GM23338 (cell line): ENCODE measurements around the gene ITFG1. TPM values are rescaled to one million over a fixed set of nuclear protein-coding genes. Genes with fewer than 3 reads are reported as not detected.

Experiments used
- ATAC-seq: fragments of 200-7000 bp; cut with Tn5 transposase; 3 replicates; pipeline ENCODE4 v1.9.1; 2020
- DNase-seq: peaks from one replicate; pipeline ENCODE4 v3.0.0-alpha.2; 2015; ENCODE audit warnings: low spot score
- H2AFZ ChIP-seq: fragments of 200-600 bp; sonication (generic); 2 replicates; pipeline ENCODE4 v1.8.0; 2016; ENCODE audit warnings: antibody characterized with exemption, mild to moderate bottlenecking, moderate library complexity
- H3F3A ChIP-seq: fragments of 200-600 bp; sonication (generic); replicated peaks from 2 replicates; pipeline ENCODE4 v1.8.0; 2017; ENCODE audit warnings: antibody characterized with exemption, mixed run types, low read depth
- H3K27ac ChIP-seq: fragments of 200-600 bp; sonication (generic); 2 replicates; pipeline ENCODE4 v1.6.1; 2016; ENCODE audit warnings: low read depth
- H3K27me3 ChIP-seq: fragments of 200-600 bp; sonication (generic); 2 replicates; pipeline ENCODE4 v1.8.0; 2016; ENCODE audit warnings: mild to moderate bottlenecking, mixed run types, moderate library complexity; ENCODE audit not compliant: insufficient read depth
- H3K36me3 ChIP-seq: fragments of 200-600 bp; sonication (generic); 2 replicates; pipeline ENCODE4 v1.8.0; 2016; ENCODE audit warnings: mild to moderate bottlenecking; ENCODE audit not compliant: insufficient read depth
- H3K4me1 ChIP-seq: fragments of 200-600 bp; sonication (generic); 2 replicates; pipeline ENCODE4 v1.8.0; 2016; ENCODE audit warnings: mild to moderate bottlenecking, moderate library complexity; ENCODE audit not compliant: insufficient read depth
- H3K4me2 ChIP-seq: fragments of 200-600 bp; sonication (generic); 2 replicates; pipeline ENCODE4 v1.7.1; 2017; ENCODE audit warnings: mixed run types
- H3K4me3 ChIP-seq: fragments of 200-600 bp; sonication (generic); 2 replicates; pipeline ENCODE4 v1.6.1; 2016; ENCODE audit warnings: mixed run types
- H3K79me2 ChIP-seq: fragments of 200-600 bp; sonication (generic); replicated peaks from 2 replicates; pipeline ENCODE4 v1.8.0; 2017; ENCODE audit warnings: mild to moderate bottlenecking; ENCODE audit not compliant: insufficient read depth
- H3K9me2 ChIP-seq: fragments of 200-600 bp; sonication (generic); 2 replicates; pipeline ENCODE4 v1.8.0; 2017; ENCODE audit not compliant: insufficient read depth
- H4K20me1 ChIP-seq: fragments of 200-600 bp; sonication (generic); replicated peaks from 2 replicates; pipeline ENCODE4 v1.8.0; 2017; ENCODE audit warnings: mild to moderate bottlenecking; ENCODE audit not compliant: insufficient read depth
- H3K27ac Mint-ChIP-seq: 2 replicates; pipeline ENCODE4 v1.8.0; 2020; ENCODE audit warnings: inconsistent platforms, mild to moderate bottlenecking, moderate library complexity, mixed read lengths
- H3K27me3 Mint-ChIP-seq: 3 replicates; pipeline ENCODE4 v1.8.0; 2022; ENCODE audit warnings: low read depth, mild to moderate bottlenecking, moderate library complexity, mixed read lengths, inconsistent platforms; ENCODE audit not compliant: insufficient read depth, poor library complexity
- H3K36me3 Mint-ChIP-seq: 3 replicates; pipeline ENCODE4 v1.8.0; 2021; ENCODE audit warnings: low read depth, mild to moderate bottlenecking, inconsistent platforms, moderate library complexity, mixed read lengths
- H3K4me1 Mint-ChIP-seq: 3 replicates; pipeline ENCODE4 v1.8.0; 2020; ENCODE audit warnings: mild to moderate bottlenecking, inconsistent platforms, mixed read lengths
- H3K4me3 Mint-ChIP-seq: 3 replicates; pipeline ENCODE4 v1.8.0; 2021; ENCODE audit warnings: moderate library complexity, mild to moderate bottlenecking, inconsistent platforms, mixed read lengths
- H3K9me3 Mint-ChIP-seq: 3 replicates; pipeline ENCODE4 v1.8.0; 2020; ENCODE audit warnings: moderate library complexity, mild to moderate bottlenecking, inconsistent platforms, mixed read lengths
- CREB1 ChIP-seq: fragments of 250-450 bp; sonication (Bioruptor Pico); IDR thresholded peaks from 2 replicates; pipeline ENCODE4 v1.5.0; 2020; ENCODE audit warnings: low read depth, mild to moderate bottlenecking, moderate library complexity
- EZH2 ChIP-seq: fragments of 200-600 bp; sonication (generic); IDR thresholded peaks from one replicate; pipeline ENCODE4 v1.8.0; 2017; ENCODE audit warnings: antibody characterized with exemption, mild to moderate bottlenecking, low read depth; ENCODE audit not compliant: unreplicated experiment
- JUNB ChIP-seq: IDR thresholded peaks from one replicate; pipeline ENCODE4 v1.6.1; 2016; ENCODE audit warnings: antibody characterized with exemption; ENCODE audit not compliant: unreplicated experiment
- NANOG ChIP-seq: IDR thresholded peaks from 2 replicates; pipeline ENCODE4 v1.6.1; 2016; ENCODE audit warnings: antibody characterized with exemption, borderline replicate concordance
- POLR2AphosphoS5 ChIP-seq: IDR thresholded peaks from 2 replicates; pipeline ENCODE4 v1.6.1; 2016; ENCODE audit warnings: antibody characterized with exemption, low read depth
- STAT1 ChIP-seq: IDR thresholded peaks from one replicate; pipeline ENCODE4 v1.6.1; 2016; ENCODE audit warnings: antibody characterized with exemption; ENCODE audit not compliant: unreplicated experiment
- ZNF462 ChIP-seq: fragments of 250-450 bp; sonication (Bioruptor Pico); IDR thresholded peaks from 2 replicates; pipeline ENCODE4 v1.5.0; 2020; ENCODE audit warnings: mild to moderate bottlenecking, moderate library complexity
- polyA plus RNA-seq: library from polyadenylated mRNA; unstranded; fragments of >200 nt; fragmentation: Nextera tagmentation; extraction: Ambion mirVana; gene quantifications from 2 replicates; pipeline ENCODE4 v1.2.1, GENCODE V29; 2016
- total RNA-seq: library from RNA; depleted of rRNA; stranded (reverse); fragments of >200 nt; shearing (Covaris generic); gene quantifications from 2 replicates; pipeline ENCODE4 v1.2.3, GENCODE V29; 2014

The ITFG1 gene
- total and polyA plus RNA-seq, 2 experiments from 2014 or later, result 18.5 to 26.9 TPM

GRCh38 chr16:47460359-47460710 lies 528 bp downstream of the ITFG1 start:
- Histone ChIP-seq H3K4me3 (peak overlapping the region; percentile 93), H3K4me2 (peak overlapping the region; percentile 95), H3K9me2 (no peaks in the 10 kb centered on the region), H2AFZ (peak overlapping the region; percentile 98), H3K4me1 (peaks cover 22% of the 10 kb centered on the region), H3F3A (no peaks in the 10 kb centered on the region; the same call in 1 of the 2 replicates), H3K27ac (peak overlapping the region; percentile 94), H3K79me2 (peaks cover 37% of the 10 kb centered on the region), H4K20me1 (no peaks in the 10 kb centered on the region), H3K27me3 (no peaks in the 10 kb centered on the region), H3K36me3 (no peaks in the 10 kb centered on the region)
- DNase-seq (peak; percentile 47), ATAC-seq (peak; percentile 5; the same call in 2 of the 3 replicates)
- Mint-ChIP-seq H3K4me3 (peak overlapping the region; percentile 99), H3K9me3 (no peaks in the 10 kb centered on the region), H3K36me3 (peaks cover 6% of the 10 kb centered on the region; the same call in 2 of the 3 replicates), H3K27ac (peak overlapping the region; percentile 96), H3K27me3 (peaks cover 7% of the 10 kb centered on the region), H3K4me1 (peaks cover 23% of the 10 kb centered on the region)
- TF ChIP-seq JUNB (no peak), STAT1 (no peak), CREB1 (CRISPR knock-in tag) (no peak), NANOG (no peak), ZNF462 (no peak), POLR2AphosphoS5 (no peak)

GRCh38 chr16:47459603-47460002 lies 1.3 kb downstream of the ITFG1 start:
- no peak for DNase-seq
- H3K4me3 ChIP-seq, result peak overlapping the region; percentile 93
- TF ChIP-seq ZNF462 (no peak), EZH2 (no peak)

More at GRCh38 chr16:47459603-47460002, 1.3 kb downstream of the ITFG1 start:
- H3K27me3 ChIP-seq, result no peaks in the 10 kb centered on the region
- H3K27ac ChIP-seq, result 0 out of 2 replicates have a peak overlapping the region, but pooled peaks have one; percentile 94
- Mint-ChIP-seq H3K4me1 (peaks cover 23% of the 10 kb centered on the region), H3K27ac (no peak overlapping the region; the same call in 1 of the 2 replicates), H3K36me3 (peaks cover 8% of the 10 kb centered on the region; the same call in 2 of the 3 replicates), H3K4me3 (peak overlapping the region; percentile 99), H3K27me3 (peaks cover 7% of the 10 kb centered on the region), H3K9me3 (no peaks in the 10 kb centered on the region)
- no peaks in the 10 kb centered on the region for H3K36me3 ChIP-seq
- peaks cover 22% of the 10 kb centered on the region for H3K4me1 ChIP-seq
- no peak for ATAC-seq
- H4K20me1 ChIP-seq, result no peaks in the 10 kb centered on the region
- peak overlapping the region; percentile 95 for H3K4me2 ChIP-seq
- H3K9me2 ChIP-seq, result no peaks in the 10 kb centered on the region
- no peak overlapping the region for H2AFZ ChIP-seq
- H3F3A ChIP-seq, result no peaks in the 10 kb centered on the region; the same call in 1 of the 2 replicates
- H3K79me2 ChIP-seq, result peaks cover 40% of the 10 kb centered on the region
